Measurements from ENCODE around the gene TXNDC16. TPM values are rescaled to one million over a fixed set of nuclear protein-coding genes. Genes with fewer than 3 reads are reported as not detected.

Gene TXNDC16
- total RNA-seq, 2 donors from 2014 or later, result 11.5 to 17.5 TPM

GRCh38 chr14:52395728-52396127 is 156.6 kb downstream of the TXNDC16 start:
- no peak for TF ChIP-seq CTCF (conservative IDR thresholded peaks at IDR 0.05)
- H3K27ac ChIP-seq (ENCODE audit: low read depth, low read length), result no peak overlapping the region
- Mint-ChIP-seq H3K9me3 (peaks cover 4% of the 10 kb centered on the region), H3K36me3 (ENCODE audit: low read depth) (no peaks in the 10 kb centered on the region), H3K4me1 (peaks cover 13% of the 10 kb centered on the region), H3K4me3 (no peak overlapping the region), H3K27me3 (ENCODE audit: insufficient read depth) (no peaks in the 10 kb centered on the region), H3K27ac (no peak overlapping the region)
- H3K27me3 ChIP-seq (ENCODE audit: control insufficient read depth, insufficient read depth, low read length, poor library complexity, severe bottlenecking), result no peaks in the 10 kb centered on the region
- 94% methylated on average over 3 of the region's 3 CpGs; no CpG with 5 or more reads in 1 of the 2 experiments for WGBS, 2 experiments (ENCODE audit: insufficient coverage in 1 of 2, insufficient read length in 1 of 2)
- no peak overlapping the region for H3K9ac ChIP-seq (ENCODE audit: extremely low read depth, low read length, poor library complexity, severe bottlenecking)
- DNase-seq, result no peak
- no peak overlapping the region for H3K4me3 ChIP-seq (ENCODE audit: low read length)
- no peaks in the 10 kb centered on the region for H3K36me3 ChIP-seq (ENCODE audit: control insufficient read depth, insufficient read depth, low read length)
- H3K9me3 ChIP-seq (ENCODE audit: control insufficient read depth, low read length), result no peaks in the 10 kb centered on the region
- H3K4me1 ChIP-seq (ENCODE audit: control insufficient read depth, insufficient read depth, low read length), result peaks cover 10% of the 10 kb centered on the region

GRCh38 chr14:52391881-52392615 is 160.3 kb downstream of the TXNDC16 start:
- H3K9me3 Mint-ChIP-seq, result peaks cover 3% of the 10 kb centered on the region
- Histone ChIP-seq H3K27ac (ENCODE audit: low read depth, low read length) (no peak overlapping the region), H3K9me3 (ENCODE audit: control insufficient read depth, low read length) (no peaks in the 10 kb centered on the region)

More at GRCh38 chr14:52391881-52392615, 160.3 kb downstream of the TXNDC16 start:
- no peak for DNase-seq
- Histone ChIP-seq H3K27me3 (ENCODE audit: control insufficient read depth, insufficient read depth, low read length, poor library complexity, severe bottlenecking) (no peaks in the 10 kb centered on the region), H3K36me3 (ENCODE audit: control insufficient read depth, insufficient read depth, low read length) (no peaks in the 10 kb centered on the region), H3K4me1 (ENCODE audit: control insufficient read depth, insufficient read depth, low read length) (no peaks in the 10 kb centered on the region), H3K4me3 (ENCODE audit: low read length) (no peak overlapping the region), H3K9ac (ENCODE audit: extremely low read depth, low read length, poor library complexity, severe bottlenecking) (no peak overlapping the region)
- no peaks in the 10 kb centered on the region for H3K36me3 Mint-ChIP-seq (ENCODE audit: low read depth)
- WGBS, 2 experiments (ENCODE audit: insufficient coverage in 1 of 2, insufficient read length in 1 of 2), result 87 to 100% methylated on average over 2 to 4 of the region's 4 CpGs
- TF ChIP-seq CTCF (conservative IDR thresholded peaks at IDR 0.05), result no peak
- H3K4me3 Mint-ChIP-seq, result no peak overlapping the region
- H3K4me1 Mint-ChIP-seq, result no peaks in the 10 kb centered on the region
- no peak overlapping the region for H3K27ac Mint-ChIP-seq
- no peaks in the 10 kb centered on the region for H3K27me3 Mint-ChIP-seq (ENCODE audit: insufficient read depth)

Other genes starting within 250 kb of the TXNDC16 start
- not detected for gene PTGER2, start 238.2 kb downstream of the TXNDC16 start, total RNA-seq
- 1 to 10 TPM; 8.8 to 9.3 TPM for gene GPR137C, start 331 bp upstream of the TXNDC16 start, total RNA-seq
- 10 to 100 TPM; 44.5 to 60.8 TPM for gene ERO1A, start 143.1 kb upstream of the TXNDC16 start, total RNA-seq
- gene PSMC6, start 154.7 kb upstream of the TXNDC16 start, total RNA-seq, result 100 to 1,000 TPM; 102 to 121 TPM
- 10 to 100 TPM; 27.3 to 28.2 TPM for gene STYX, start 177.7 kb upstream of the TXNDC16 start, total RNA-seq
- gene GNPNAT1, start 239.1 kb upstream of the TXNDC16 start, total RNA-seq, result 10 to 100 TPM; 68.4 to 78.2 TPM